Posterior vena cava (tissue), 2 donors: ENCODE results near the gene LIPH. TPM values are rescaled to one million over a fixed set of nuclear protein-coding genes. Genes with fewer than 3 reads are reported as not detected.

Experiments used
- DNase-seq: peaks from one replicate; pipeline ENCODE4 v3.0.0-alpha.2; 2020; ENCODE audit warnings: low spot score
- intact Hi-C, 2 donors: fragments of 100-400 bp; cut with DNase I; formaldehyde crosslinking; loops; one replicate each; pipeline versions ENCODE4 v1.14.1 to v1.14.2; 2022 to 2023
- total RNA-seq, 2 donors: library from RNA; stranded (reverse); fragmentation: NEBNext Ultra II Directional; extraction: Animal tissue kit (Norgen Biotek cat#: 25700); gene quantifications; one replicate each; pipeline ENCODE4 v1.2.1, GENCODE V29; 2021
- donor health status: DM: yes; HTN: yes; CAD: no.
- donor health status: DM: yes; HTN: yes; CAD: no.

Gene LIPH
- total RNA-seq, 2 donors from 2014 or later = 0.19 TPM; not detected in 1

DNA sequence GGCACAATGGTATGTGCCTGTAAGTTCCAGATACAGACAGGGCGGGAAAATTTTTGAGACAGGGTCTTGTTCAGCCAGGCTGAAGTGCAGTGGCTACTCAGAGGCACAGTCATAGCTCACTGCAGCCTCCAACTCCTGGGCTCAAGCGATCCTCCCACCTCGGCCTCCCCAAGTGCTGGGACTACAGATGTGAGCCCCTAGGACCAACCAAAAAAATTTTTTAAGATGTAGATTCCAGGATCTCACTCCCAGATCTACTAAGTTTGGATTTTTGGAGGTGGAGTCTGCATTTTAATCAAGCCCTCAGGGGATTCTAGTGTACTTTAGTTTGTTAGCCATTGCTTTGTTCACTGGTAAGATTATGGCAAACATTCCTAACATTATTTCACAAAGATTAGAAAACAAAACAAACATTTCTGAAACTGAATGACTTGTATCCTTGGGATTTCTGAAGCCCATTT, 2.7 kb downstream of the LIPH start:
- DNase-seq = no peak
- intact Hi-C loops = no loop called here

- intact Hi-C loops = no loop called here
- DNase-seq = no peak
These were observed 3.3 kb downstream of the LIPH start for GRCh38 chr3:185549122-185549521.

DNA sequence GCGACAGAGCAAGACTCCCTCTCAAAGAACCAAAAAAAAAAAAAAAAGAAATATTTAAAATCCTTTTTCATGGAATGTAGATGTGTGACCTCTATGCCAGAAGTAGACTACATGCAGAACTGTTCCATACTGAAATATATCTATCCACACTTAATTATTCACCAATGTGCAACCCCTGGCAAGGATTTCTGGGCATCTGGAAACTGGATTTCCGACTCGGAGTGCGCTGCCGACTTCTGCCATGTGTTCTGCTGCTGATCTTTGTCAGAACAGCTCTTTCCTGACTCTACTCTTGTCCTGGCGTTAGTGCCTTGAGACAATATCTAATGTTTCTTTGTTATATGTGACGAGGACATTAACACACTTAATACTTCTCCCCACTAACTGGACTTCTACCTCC, 11.7 kb downstream of the LIPH start:
- intact Hi-C loops = no loop called here
- no peak for DNase-seq

DNA sequence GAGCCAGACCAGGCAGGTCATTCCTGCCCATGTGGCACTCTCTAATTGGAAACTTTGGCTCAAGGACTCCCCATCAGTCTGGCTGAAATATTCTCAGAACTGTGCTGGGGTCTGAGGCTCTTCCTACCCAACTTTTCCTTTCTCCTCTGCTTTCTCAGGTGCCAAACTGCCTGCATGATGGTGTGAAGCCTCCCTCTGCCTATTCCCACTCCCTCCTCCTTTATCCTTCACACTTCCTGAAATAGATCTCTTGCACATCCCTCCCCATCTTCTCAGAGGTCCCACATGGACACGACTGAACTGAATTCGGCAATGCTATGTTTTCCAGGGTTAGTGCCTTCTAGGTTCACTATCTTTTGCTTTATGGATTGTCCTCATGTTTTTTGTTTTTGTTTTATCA, 12.5 kb downstream of the LIPH start:
- intact Hi-C loops = no loop called here
- no peak for DNase-seq

DNA sequence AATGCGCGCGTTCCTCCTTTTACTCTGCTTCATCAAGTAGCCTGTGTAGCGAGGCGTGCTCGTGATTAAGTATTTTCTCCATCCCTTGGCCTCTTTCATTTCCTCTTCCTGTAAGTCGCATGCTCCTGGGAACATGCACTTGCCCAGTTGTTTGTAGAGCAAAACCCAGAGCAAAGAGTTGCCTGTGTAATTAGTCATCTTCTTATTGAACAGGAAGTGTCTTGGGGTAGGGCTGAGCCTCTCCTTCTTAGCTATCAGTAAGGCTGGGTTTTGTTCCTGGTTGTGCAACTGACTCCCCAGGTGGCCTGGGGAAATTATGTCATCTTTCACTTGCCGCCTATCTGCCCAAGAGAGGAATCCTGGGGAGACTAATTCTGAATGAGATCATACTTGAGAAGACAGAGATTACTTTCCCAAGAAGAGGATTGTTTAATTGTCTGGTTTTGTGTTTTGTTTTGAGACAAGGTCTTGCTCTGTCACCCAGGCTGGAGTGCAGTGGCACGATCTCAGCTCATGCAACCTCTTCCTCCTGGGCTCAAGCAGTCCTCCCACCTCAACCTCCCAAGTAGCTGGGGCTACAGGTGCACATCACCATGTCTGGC, 14.9 kb downstream of the LIPH start:
- DNase-seq = no peak
- intact Hi-C loops = no loop called here

GRCh38 chr3:185534511-185534910, 17.9 kb downstream of the LIPH start:
- intact Hi-C loops = no loop called here
- no peak for DNase-seq

DNA sequence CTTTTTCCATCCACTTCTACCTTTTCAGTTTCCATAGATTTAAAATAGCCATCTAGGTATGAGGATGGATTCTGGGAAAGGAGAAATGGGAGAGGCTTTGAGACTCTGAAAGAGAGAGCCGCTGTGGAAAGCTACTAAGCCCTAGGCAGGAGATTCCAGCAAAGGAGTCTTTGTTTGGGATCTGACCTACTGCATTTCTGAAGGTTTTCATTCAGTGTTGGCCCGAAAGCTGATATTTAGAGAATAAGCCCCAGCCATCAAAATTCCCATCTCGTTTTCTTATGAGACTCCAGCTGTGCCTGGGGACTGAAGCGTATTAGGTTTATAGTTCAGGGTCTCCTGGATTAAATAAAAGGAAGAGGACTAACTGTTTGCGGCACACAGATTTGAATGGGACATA, 19.5 kb downstream of the LIPH start:
- no peak for DNase-seq
- intact Hi-C loops = no loop called here

- intact Hi-C loops = no loop called here
- DNase-seq = no peak
These were observed 21.5 kb downstream of the LIPH start for GRCh38 chr3:185530856-185531255.

- intact Hi-C loops = no loop called here
These were observed 23.9 kb downstream of the LIPH start for GRCh38 chr3:185528532-185528931.

GRCh38 chr3:185527364-185527763, 25.0 kb downstream of the LIPH start:
- intact Hi-C loops = no loop called here
- no peak for DNase-seq

More at GRCh38 chr3:185528532-185528931, 23.9 kb downstream of the LIPH start:
- no peak for DNase-seq

DNA sequence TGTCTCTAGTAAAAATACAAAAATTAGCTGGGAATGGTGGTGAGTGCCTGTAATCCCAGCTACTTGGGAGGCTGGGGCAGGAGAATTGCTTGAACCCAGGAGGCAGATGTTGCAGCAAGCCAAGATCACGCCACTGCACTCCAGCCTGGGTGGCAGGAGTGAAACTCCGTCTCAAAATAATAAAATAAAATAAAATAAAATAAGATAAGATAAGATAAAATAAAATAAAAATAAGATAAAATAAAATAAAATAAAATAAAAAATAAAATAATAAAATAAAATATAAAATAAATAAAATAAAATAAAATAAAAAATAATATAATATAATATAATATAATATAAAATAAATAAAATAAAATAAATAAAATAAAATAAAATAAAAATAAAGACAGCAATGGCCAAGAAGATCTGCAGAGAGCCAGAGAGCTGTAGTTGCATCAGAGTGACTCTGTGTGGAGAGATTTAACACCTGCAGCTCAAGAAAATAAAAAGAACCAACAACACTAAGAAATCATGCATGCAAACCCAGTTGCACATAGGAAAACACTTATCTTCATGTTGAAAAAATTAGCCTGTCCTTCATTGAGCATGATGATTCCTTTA, 25.9 kb downstream of the LIPH start:
- DNase-seq = no peak
- intact Hi-C loops = no loop called here

DNA sequence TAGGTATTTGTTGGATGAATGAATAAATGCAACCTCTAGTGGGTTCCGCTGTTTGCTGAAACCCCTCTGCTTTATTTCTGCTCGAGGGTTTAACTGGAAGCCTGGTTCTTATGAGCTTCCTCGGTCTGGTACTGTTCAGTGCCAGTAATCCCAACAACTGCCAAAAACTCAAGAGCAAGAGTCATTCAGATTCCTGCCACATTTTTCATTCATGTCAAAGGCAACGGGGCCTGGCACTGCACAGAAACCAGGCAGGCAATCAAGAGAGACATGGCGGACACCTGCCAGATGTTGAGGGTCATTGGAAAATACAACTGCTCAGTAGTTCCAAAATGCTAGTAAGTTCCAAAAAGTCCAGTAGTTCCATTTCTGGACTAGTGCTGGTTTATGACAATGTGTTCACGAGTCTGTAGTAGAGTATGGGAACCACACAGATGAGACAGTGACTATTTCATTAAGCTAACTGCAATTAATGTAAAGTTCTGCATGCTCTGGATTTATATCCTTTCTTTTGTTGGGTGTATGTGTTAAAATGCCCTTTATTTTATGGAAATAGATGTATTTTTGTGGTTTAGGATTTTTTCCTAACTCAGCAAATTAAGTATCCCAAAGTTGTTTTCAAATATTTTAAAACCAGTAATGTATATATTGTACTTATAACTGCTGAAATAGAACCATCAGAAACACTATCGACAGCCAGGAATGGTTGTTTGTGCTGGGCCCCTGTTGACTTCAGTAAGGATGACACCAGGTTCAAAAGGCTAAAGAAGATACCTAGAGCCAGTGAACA, 30.8 kb downstream of the LIPH start:
- intact Hi-C loops = no loop called here
- DNase-seq = no peak

DNA sequence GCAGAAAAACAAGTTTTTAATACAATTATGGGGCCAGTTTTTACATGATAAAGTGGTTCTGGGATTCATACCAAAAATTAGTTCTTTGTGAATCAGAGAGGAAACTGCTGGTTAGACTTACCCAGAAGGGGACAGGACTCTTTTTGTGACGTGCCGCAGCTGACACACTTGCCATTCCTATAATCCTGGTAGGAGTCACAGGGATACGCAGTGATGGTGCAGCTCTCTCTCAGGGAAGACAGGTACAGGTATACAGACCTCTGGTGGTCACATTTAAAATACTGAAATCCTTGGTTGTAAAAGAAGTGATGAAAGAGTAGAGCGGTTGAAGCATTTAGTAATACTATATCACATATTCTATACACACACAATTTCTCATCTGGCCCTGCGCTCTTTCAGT, 33.4 kb downstream of the LIPH start:
- intact Hi-C loops = no loop called here
- DNase-seq = no peak

- intact Hi-C loops = no loop called here
- DNase-seq = no peak
These were observed 34.8 kb downstream of the LIPH start for GRCh38 chr3:185517387-185518130.

DNA sequence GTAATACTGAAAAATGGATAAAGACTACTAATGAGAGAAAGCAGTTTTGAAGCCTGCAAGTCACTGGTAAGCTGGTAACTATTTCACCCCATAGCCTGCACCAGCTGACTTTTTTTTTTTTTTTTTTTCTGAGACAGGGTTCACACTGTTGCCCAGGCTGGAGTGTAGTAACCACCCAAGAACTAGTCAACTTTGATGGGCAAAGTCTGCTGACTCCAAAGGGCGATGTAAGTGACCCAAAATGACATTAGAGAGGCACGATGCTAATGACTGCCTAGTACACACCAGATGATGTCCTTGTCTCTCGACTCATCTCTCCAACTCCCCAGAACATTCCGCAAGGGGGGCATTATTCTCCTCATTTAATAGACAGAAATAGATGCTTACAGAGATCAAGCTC, 40.7 kb downstream of the LIPH start:
- intact Hi-C loops = no loop called here
- DNase-seq = no peak

DNA sequence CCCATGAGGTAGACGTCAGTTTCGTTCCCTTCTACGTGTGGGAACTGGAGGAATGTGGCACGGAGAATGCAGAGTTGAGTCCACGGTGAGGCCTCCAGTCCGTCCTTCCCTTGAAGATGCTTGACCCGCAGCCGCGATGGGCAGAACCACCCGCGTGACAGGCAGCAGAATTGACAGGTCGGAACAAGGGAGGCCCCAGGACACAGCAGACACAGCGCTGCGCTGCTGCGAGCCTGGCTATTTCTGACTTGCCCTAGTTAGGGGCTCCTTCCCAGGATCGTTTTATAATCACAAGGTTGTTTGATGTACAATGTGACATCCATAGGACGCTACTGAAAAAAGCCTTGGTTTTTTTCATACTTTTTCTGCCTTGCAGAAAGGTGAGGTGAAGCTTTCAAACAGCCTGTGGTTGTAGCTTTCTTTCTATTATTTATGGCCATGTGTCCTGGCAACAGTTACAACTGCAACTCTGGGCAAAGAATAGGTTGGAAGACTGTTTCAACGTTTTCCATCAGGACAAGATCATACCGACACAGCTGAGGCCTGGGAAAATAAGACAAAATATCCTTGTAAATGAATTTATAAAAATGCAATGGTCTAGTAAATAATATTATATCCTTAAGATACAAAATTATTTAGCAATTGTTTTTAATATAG, 43.9 kb downstream of the LIPH start:
- intact Hi-C loops = no loop called here
- no peak for DNase-seq

- intact Hi-C loops = no loop called here
- DNase-seq = no peak
These were observed 44.5 kb downstream of the LIPH start for GRCh38 chr3:185507883-185508282.

- no peak for DNase-seq
- intact Hi-C loops = no loop called here
These were observed 47.8 kb downstream of the LIPH start for GRCh38 chr3:185504636-185505035.

GRCh38 chr3:185503521-185503920, 48.9 kb downstream of the LIPH start:
- intact Hi-C loops = no loop called here

GRCh38 chr3:185502987-185503386, 49.4 kb downstream of the LIPH start:
- intact Hi-C loops = no loop called here

More at GRCh38 chr3:185503521-185503920, 48.9 kb downstream of the LIPH start:
- DNase-seq = no peak

More at GRCh38 chr3:185502987-185503386, 49.4 kb downstream of the LIPH start:
- DNase-seq = no peak
